Transverse colon (tissue), 4 donors: ENCODE results near the gene GRB2. TPM values are rescaled to one million over a fixed set of nuclear protein-coding genes. Genes with fewer than 3 reads are reported as not detected.

Experiments used
- DNase-seq: peaks from one replicate; pipeline ENCODE4 v3.0.0-alpha.2; 2019
- H3K27ac ChIP-seq, 4 donors: fragments of 200-600 bp; sonication (generic); 2 replicates each; pipeline ENCODE4 v1.5.1; 2016 to 2018; ENCODE audit warnings: inconsistent platforms in 4 of 4
- H3K27me3 ChIP-seq: fragments of 200-600 bp; sonication (generic); 2 replicates; pipeline ENCODE4 v1.5.1; 2017; ENCODE audit warnings: inconsistent platforms
- H3K36me3 ChIP-seq, 4 donors: fragments of 200-600 bp; sonication (generic); 2 replicates each; pipeline ENCODE4 v1.5.1; 2017 to 2019; ENCODE audit warnings: inconsistent platforms in 4 of 4
- H3K4me1 ChIP-seq, 4 donors: fragments of 200-600 bp; sonication (generic); 2 replicates each; pipeline ENCODE4 v1.5.1; 2017 to 2020; ENCODE audit warnings: inconsistent platforms in 4 of 4
- H3K4me3 ChIP-seq, 4 donors: fragments of 200-600 bp; sonication (generic); 1 replicate in 1 of 4; 2 replicates in 3 of 4; pipeline versions ENCODE4 v1.5.1 to v1.6.1; 2017 to 2019; ENCODE audit warnings: inconsistent platforms in 4 of 4
- H3K9me3 ChIP-seq, 2 donors: fragments of 200-600 bp; sonication (generic); 2 replicates each; pipeline ENCODE4 v1.5.1; 2017 to 2019; ENCODE audit warnings: inconsistent platforms in 2 of 2
- EP300 ChIP-seq: sonication (generic); formaldehyde crosslinking; IDR thresholded peaks from one replicate; pipeline ENCODE4 v1.6.1; 2017; ENCODE audit warnings: antibody characterized with exemption, low read depth
- POLR2A ChIP-seq: fragments of 450-650 bp; IDR thresholded peaks from one replicate; pipeline ENCODE4 v1.6.1; 2016; ENCODE audit warnings: antibody characterized with exemption, mild to moderate bottlenecking, moderate library complexity
- POLR2AphosphoS5 ChIP-seq, 3 donors: sonication (generic); formaldehyde crosslinking; IDR thresholded peaks; one replicate each; pipeline ENCODE4 v1.6.1; 2016; ENCODE audit warnings: antibody characterized with exemption in 3 of 3
- WGBS, 2 donors: methylation state at CpG; one replicate each; pipeline ENCODE4 v1.1.5; 2018; ENCODE audit warnings: low coverage in 1 of 2; 5-methylcytosine and 5-hydroxymethylcytosine counted together
- in situ Hi-C, 4 donors: fragments of 200-750 bp; cut with MboI; loops; one replicate each; pipeline versions ENCODE4 v1.15.0 to v1.15.1; 2017; ENCODE audit warnings: low sequenced_read_pairs in 3 of 4, low pct_ligation_motif_present in 1 of 4, low pct_unique_long_range_greater_than_20kb in 1 of 4
- intact Hi-C: fragments of 100-400 bp; cut with DNase I; formaldehyde crosslinking; loops from one replicate; pipeline ENCODE4 v1.15.1; 2023; ENCODE audit warnings: low total_unique reads
- total RNA-seq, 4 donors: library from RNA; depleted of rRNA; stranded (reverse); fragments of >200 nt; gene quantifications; one replicate each; pipeline ENCODE4 v1.1.0, GENCODE V29; 2016
- TF ChIP-seq, protein P1 (sequence below), 5 experiments: fragments of 200-600 bp in 3 of 5; fragments of 450-650 bp in 2 of 5; sonication (generic) in 3 of 5; IDR thresholded peaks; 1 replicate in 2 of 5; 2 replicates in 3 of 5; pipeline ENCODE4 v1.5.1; 2016 to 2017; ENCODE audit warnings: antibody characterized with exemption in 5 of 5, inconsistent platforms in 3 of 5, mild to moderate bottlenecking in 2 of 5, moderate library complexity in 1 of 5

Gene GRB2
- total RNA-seq, 4 donors from 2014 or later: 105 to 183 (median 136) TPM

DNA sequence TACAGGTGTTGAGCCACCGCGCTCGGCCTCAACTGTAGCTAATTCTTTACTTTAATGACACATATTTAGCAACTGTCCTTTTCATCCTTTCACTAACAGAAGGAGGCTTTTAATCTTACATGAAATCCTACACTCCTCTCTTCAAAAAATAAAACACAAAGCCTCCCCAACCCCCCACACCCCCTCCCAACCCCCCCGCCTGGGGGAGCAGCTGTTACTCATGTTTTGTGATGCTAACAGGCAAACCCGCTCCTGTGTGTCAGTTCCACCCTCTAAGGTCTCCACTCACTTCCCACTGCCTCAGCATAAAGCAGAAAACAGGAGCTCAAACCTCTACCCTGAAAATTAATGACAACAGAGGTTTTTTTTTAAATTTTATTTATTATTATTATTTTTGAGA is 60.8 kb downstream of the GRB2 start:
- Histone ChIP-seq H3K4me3 (no peak overlapping the region), H3K27me3 (no peaks in the 10 kb centered on the region), H3K4me1 (peaks cover 4 to 84% (median 23%) of the 10 kb centered on the region in 4 donors), H3K27ac (peak overlapping the region in 1 of 4 donors; percentile 38), H3K9me3 (no peaks in the 10 kb centered on the region), H3K36me3 (no peaks in the 10 kb centered on the region)
- TF ChIP-seq POLR2AphosphoS5 (IDR thresholded peaks at IDR 0.05) (no peak), POLR2A (no peak), EP300 (no peak)
- TF ChIP-seq, protein P1, sequence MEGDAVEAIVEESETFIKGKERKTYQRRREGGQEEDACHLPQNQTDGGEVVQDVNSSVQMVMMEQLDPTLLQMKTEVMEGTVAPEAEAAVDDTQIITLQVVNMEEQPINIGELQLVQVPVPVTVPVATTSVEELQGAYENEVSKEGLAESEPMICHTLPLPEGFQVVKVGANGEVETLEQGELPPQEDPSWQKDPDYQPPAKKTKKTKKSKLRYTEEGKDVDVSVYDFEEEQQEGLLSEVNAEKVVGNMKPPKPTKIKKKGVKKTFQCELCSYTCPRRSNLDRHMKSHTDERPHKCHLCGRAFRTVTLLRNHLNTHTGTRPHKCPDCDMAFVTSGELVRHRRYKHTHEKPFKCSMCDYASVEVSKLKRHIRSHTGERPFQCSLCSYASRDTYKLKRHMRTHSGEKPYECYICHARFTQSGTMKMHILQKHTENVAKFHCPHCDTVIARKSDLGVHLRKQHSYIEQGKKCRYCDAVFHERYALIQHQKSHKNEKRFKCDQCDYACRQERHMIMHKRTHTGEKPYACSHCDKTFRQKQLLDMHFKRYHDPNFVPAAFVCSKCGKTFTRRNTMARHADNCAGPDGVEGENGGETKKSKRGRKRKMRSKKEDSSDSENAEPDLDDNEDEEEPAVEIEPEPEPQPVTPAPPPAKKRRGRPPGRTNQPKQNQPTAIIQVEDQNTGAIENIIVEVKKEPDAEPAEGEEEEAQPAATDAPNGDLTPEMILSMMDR (IDR thresholded peaks at IDR 0.05): no peak
- DNase-seq: no peak
- in situ Hi-C loops (no loop called here), intact Hi-C loops (no loop called here)
- WGBS, 2 donors: 77 to 87% methylated on average over 5 of the region's 5 CpGs

DNA sequence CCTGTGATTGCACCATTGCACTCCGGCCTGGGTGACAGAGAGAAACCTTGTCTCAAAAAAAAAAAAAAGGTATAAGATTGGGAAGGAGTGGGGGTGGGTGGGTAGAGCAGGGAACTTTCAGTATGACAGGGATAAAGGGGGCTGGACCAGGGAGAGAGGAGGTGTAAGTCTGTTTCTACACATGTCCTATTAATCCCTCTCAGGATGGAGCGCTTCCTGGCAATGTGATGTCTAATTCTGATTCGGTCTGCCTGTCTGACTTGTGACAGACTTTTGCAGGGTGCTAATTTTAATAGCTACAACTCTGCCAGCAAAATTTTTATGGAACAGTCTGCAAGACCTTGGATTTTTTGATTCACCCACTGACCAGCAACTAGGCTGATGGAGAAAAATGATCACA is 62.5 kb downstream of the GRB2 start:
- Histone ChIP-seq H3K36me3 (no peaks in the 10 kb centered on the region), H3K9me3 (no peaks in the 10 kb centered on the region), H3K27ac (no peak overlapping the region), H3K4me1 (peaks cover 4 to 81% (median 19%) of the 10 kb centered on the region in 4 donors), H3K4me3 (no peak overlapping the region), H3K27me3 (no peaks in the 10 kb centered on the region)
- intact Hi-C loops: no loop called here
- TF ChIP-seq EP300: no peak
- TF ChIP-seq POLR2A: no peak
- TF ChIP-seq, protein P1 (IDR thresholded peaks at IDR 0.05): no peak
- TF ChIP-seq POLR2AphosphoS5 (IDR thresholded peaks at IDR 0.05): no peak
- no peak for DNase-seq
- 81% methylated on average over 3 of the region's 3 CpGs; no CpG with 5 or more reads in 1 of the 2 donors for WGBS, 2 donors
- in situ Hi-C loops: no loop called here

GRCh38 chr17:75341784-75342486 is 63.5 kb downstream of the GRB2 start:
- intact Hi-C loops: no loop called here
- Histone ChIP-seq H3K36me3 (no peaks in the 10 kb centered on the region), H3K27me3 (no peaks in the 10 kb centered on the region), H3K9me3 (no peaks in the 10 kb centered on the region), H3K4me1 (peaks cover 3 to 70% (median 11%) of the 10 kb centered on the region in 4 donors), H3K4me3 (no peak overlapping the region), H3K27ac (no peak overlapping the region)
- no peak for TF ChIP-seq EP300
- TF ChIP-seq, protein P1 (IDR thresholded peaks at IDR 0.05): no peak
- no peak for TF ChIP-seq POLR2AphosphoS5 (IDR thresholded peaks at IDR 0.05)
- no peak for TF ChIP-seq POLR2A
- no peak for DNase-seq
- in situ Hi-C loops: no loop called here
- WGBS, 2 donors: 82 to 88% methylated on average over 7 to 9 of the region's 9 CpGs

DNA sequence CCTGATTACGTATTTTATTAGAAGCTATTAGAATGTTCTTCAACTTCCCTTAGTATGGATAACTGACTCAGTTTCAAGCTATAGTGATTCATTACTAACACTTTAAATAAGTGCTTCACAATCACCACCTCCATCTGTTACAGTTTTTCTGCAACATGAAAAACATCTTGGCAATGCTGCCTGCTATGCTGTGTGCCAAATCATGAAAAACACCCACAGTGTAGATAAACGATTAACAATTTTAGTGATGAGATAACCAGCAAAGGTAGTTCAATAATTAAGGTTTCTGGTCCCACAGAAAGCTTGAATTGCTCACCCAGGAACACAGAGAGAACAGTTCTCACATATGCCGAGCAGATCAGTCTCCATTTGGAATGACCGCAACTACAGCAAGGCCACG is 64.8 kb downstream of the GRB2 start:
- DNase-seq: no peak
- intact Hi-C loops: no loop called here
- peaks cover 0 to 62% (median 9%) of the 10 kb centered on the region in 4 donors for H3K4me1 ChIP-seq
- no peaks in the 10 kb centered on the region for H3K27me3 ChIP-seq
- in situ Hi-C loops: no loop called here
- TF ChIP-seq, protein P1 (IDR thresholded peaks at IDR 0.05): no peak
- TF ChIP-seq POLR2A (no peak), EP300 (no peak), POLR2AphosphoS5 (IDR thresholded peaks at IDR 0.05) (no peak)
- H3K36me3 ChIP-seq: no peaks in the 10 kb centered on the region
- WGBS, 2 donors: 66 to 83% methylated on average over 2 to 5 of the region's 5 CpGs
- no peak overlapping the region for H3K27ac ChIP-seq
- H3K4me3 ChIP-seq: no peak overlapping the region
- H3K9me3 ChIP-seq: no peaks in the 10 kb centered on the region
